Testis (tissue), 2 donors: ENCODE results near the gene HSD17B7.

ENCODE experiments used
- POLR2A ChIP-seq: fragments of 450-650 bp; IDR thresholded peaks from one replicate; pipeline ENCODE4 v1.6.1; 2017; ENCODE audit warnings: antibody characterized with exemption, mild to moderate bottlenecking, moderate library complexity
- TF ChIP-seq, protein P1 (sequence below), 3 experiments: fragments of 450-650 bp in 2 of 3; fragments of 200-600 bp in 1 of 3; sonication (generic) in 1 of 3; IDR thresholded peaks; one replicate each; pipeline ENCODE4 v1.5.1; 2016 to 2019; ENCODE audit warnings: antibody characterized with exemption in 3 of 3, mild to moderate bottlenecking in 2 of 3, moderate library complexity in 1 of 3

DNA sequence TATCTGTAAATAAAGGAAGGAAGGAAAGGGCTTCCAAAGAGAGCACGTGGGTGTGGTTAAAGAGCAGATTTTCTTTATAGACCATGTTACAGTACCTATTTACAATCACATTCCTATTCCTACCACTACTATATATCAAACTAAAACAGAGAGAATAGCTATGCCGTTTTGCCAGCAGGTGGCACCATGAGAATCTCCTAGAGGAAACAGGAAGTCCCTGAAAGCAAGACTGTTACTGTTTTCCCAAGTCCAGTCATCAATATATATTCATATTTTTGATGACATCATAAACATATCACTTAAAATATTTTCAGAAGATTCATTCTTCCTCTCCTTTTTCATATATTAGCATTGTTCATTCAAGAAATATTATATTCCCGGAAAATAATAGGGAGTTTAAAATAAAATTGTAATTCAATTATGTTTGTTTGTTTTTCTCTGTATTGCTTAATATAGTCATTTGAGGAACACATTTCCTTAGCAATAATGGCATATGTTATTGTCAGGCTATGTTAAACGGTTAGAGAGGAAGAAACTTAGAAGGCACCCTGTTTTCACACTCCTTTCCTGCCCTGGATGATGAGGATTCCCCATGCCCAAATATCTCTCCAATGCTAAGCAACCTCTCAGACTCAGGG is 63.9 kb downstream of the HSD17B7 start:
- TF ChIP-seq, protein P1, sequence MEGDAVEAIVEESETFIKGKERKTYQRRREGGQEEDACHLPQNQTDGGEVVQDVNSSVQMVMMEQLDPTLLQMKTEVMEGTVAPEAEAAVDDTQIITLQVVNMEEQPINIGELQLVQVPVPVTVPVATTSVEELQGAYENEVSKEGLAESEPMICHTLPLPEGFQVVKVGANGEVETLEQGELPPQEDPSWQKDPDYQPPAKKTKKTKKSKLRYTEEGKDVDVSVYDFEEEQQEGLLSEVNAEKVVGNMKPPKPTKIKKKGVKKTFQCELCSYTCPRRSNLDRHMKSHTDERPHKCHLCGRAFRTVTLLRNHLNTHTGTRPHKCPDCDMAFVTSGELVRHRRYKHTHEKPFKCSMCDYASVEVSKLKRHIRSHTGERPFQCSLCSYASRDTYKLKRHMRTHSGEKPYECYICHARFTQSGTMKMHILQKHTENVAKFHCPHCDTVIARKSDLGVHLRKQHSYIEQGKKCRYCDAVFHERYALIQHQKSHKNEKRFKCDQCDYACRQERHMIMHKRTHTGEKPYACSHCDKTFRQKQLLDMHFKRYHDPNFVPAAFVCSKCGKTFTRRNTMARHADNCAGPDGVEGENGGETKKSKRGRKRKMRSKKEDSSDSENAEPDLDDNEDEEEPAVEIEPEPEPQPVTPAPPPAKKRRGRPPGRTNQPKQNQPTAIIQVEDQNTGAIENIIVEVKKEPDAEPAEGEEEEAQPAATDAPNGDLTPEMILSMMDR (IDR thresholded peaks at IDR 0.05) = peak; percentile 28 to 73 (median 50)
- no peak for TF ChIP-seq POLR2A
